ENCODE measurements around the gene ARHGAP44. TPM values are rescaled to one million over a fixed set of nuclear protein-coding genes. Genes with fewer than 3 reads are reported as not detected.

Gene ARHGAP44
- total and polyA plus RNA-seq, 2 of the 8 experiments (the other 6 are each of a cell fraction or from before 2014, with no cell fraction given) = 6.2 to 22.2 TPM

DNA sequence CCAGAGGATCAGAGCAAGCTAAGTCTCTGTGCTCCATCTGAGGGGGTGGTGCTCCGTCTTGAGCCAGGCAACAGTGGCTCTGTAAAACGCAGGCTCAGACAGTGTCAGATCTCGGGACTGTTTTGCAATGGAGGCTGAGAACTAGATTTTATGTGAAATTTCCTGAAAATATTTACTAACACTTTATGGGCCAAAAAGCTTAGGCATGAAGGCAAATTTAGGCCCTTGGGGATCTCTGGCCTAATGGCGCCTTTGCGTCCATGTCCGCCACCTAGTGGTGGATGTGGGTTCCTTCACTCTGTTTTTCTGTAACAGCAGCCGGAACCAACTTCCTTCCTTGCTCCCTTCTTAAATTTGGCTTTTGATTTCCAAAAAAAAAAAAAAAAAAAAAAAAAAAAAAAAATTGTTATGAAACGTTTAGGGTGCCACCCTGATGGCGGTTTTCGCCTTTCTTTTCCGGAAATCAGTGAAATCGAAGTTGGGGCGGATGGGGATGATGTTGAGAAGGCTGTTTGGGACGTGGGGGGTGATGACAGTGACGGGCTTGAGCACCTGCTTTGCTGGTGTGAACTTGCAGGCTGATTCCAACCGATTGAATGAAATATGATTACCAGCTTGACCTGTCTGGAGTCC, 242.5 kb downstream of the ARHGAP44 start:
- Histone ChIP-seq H2AK5ac (ENCODE audit: low read depth, low read length) (no peak overlapping the region), H3K9me3 (ENCODE audit: insufficient read depth in 2 of 2, low read depth in 1 of 2, low read length in 1 of 2) (no peaks in the 10 kb centered on the region; a peak in 1 of 4 replicates), H3K36me3 (ENCODE audit: control insufficient read depth in 2 of 4, insufficient read depth in 4 of 4, low read length in 3 of 4) (no peaks in the 10 kb centered on the region), H3K18ac (ENCODE audit: extremely low read depth, low read length) (no peak overlapping the region), H3K79me1 (ENCODE audit: low read depth, low read length) (no peaks in the 10 kb centered on the region), H3K27ac (ENCODE audit: low read depth, low read length) (no peak overlapping the region), H2BK120ac (replicated peaks; ENCODE audit: low read depth, low read length) (no peak overlapping the region), H4K91ac (replicated peaks; ENCODE audit: insufficient read length, low read length) (no peak overlapping the region), H3K27me3 (replicated peaks in 1 of 4; ENCODE audit: control insufficient read depth in 3 of 4, extremely low read depth in 1 of 4, insufficient read depth in 3 of 4, low read length in 3 of 4) (no peaks in the 10 kb centered on the region), H3K4ac (replicated peaks; ENCODE audit: insufficient read length, low read depth, low read length) (no peak overlapping the region), H3K4me2 (ENCODE audit: insufficient read depth in 1 of 2, low read depth in 2 of 2, low read length in 2 of 2) (no peak overlapping the region), H2BK12ac (ENCODE audit: low read depth, low read length) (no peak overlapping the region; the same call in 1 of the 2 replicates), H3K56ac (replicated peaks; ENCODE audit: insufficient read length, low read depth, low read length) (no peak overlapping the region), H3K14ac (ENCODE audit: insufficient read length) (no peak overlapping the region), H3K23ac (ENCODE audit: insufficient read length) (no peak overlapping the region), H3K4me1 (replicated peaks in 1 of 4; ENCODE audit: control insufficient read depth in 3 of 4, insufficient read depth in 4 of 4, low read length in 3 of 4) (no peaks in the 10 kb centered on the region), H2AFZ (ENCODE audit: low read length) (peak overlapping the region; percentile 80), H2BK15ac (ENCODE audit: low read length) (peak overlapping the region; percentile 65; the same call in 1 of the 2 replicates), H3K9ac (replicated peaks in 1 of 4; ENCODE audit: extremely low read depth in 1 of 4, low read depth in 3 of 4, low read length in 3 of 4) (no peak overlapping the region; a peak in 2 of 7 replicates), H4K20me1 (replicated peaks in 1 of 2; ENCODE audit: control insufficient read depth in 1 of 2, insufficient read depth in 2 of 2, low read length in 2 of 2) (no peaks in the 10 kb centered on the region), H2BK20ac (ENCODE audit: low read length) (no peak overlapping the region), H3K79me2 (ENCODE audit: control insufficient read depth in 1 of 2, insufficient read depth in 2 of 2, low read length in 2 of 2) (no peaks in the 10 kb centered on the region), H2BK5ac (ENCODE audit: low read depth, low read length) (no peak overlapping the region), H4K5ac (ENCODE audit: insufficient read length, low read depth, low read length) (no peak overlapping the region), H4K8ac (ENCODE audit: extremely low read depth, insufficient read depth, low read length) (no peak overlapping the region; the same call in 1 of the 2 replicates), H3K23me2 (ENCODE audit: low read depth, low read length) (no peaks in the 10 kb centered on the region), H3K4me3 (ENCODE audit: extremely low read depth in 1 of 4, insufficient read depth in 2 of 4, low read depth in 3 of 4, low read length in 4 of 4) (no peak overlapping the region)
- WGBS, 2 experiments (ENCODE audit: extremely low coverage in 1 of 2, insufficient coverage in 1 of 2, insufficient read length in 1 of 2, insufficient replicate concordance in 2 of 2, low coverage in 1 of 2, low lambda C conversion rate in 2 of 2, missing lambda C conversion rate in 1 of 2) = 48% methylated on average over 14 of the region's 16 CpGs; no CpG with 5 or more reads in 1 of the 2 experiments
- ChIA-PET CTCF (ENCODE audit: partially characterized antibody) (interaction anchor here (0.5 to 6.2 kb wide), 39 partner anchors 9 to 1166 kb away, joined by 3 to 52 read pairs (median 4); partner anchors contain the start of gene ELAC2), POLR2A (ENCODE audit: partially characterized antibody) (interaction anchor here (0.7 to 1.7 kb wide), 2 partner anchors 14 to 1174 kb away, joined by 6 to 7 read pairs; partner anchors contain the start of gene ELAC2)
- peak; percentile 82 for FAIRE-seq
- DNase-seq (ENCODE audit: low read depth in 1 of 2, low spot score in 2 of 2) = peak in 1 of 2 experiments; percentile 66
- TF ChIP-seq YY1 (IDR thresholded peaks at IDR 0.05; ENCODE audit: low read depth, low read length) = peak; percentile 91
- TF ChIP-seq, protein P1, sequence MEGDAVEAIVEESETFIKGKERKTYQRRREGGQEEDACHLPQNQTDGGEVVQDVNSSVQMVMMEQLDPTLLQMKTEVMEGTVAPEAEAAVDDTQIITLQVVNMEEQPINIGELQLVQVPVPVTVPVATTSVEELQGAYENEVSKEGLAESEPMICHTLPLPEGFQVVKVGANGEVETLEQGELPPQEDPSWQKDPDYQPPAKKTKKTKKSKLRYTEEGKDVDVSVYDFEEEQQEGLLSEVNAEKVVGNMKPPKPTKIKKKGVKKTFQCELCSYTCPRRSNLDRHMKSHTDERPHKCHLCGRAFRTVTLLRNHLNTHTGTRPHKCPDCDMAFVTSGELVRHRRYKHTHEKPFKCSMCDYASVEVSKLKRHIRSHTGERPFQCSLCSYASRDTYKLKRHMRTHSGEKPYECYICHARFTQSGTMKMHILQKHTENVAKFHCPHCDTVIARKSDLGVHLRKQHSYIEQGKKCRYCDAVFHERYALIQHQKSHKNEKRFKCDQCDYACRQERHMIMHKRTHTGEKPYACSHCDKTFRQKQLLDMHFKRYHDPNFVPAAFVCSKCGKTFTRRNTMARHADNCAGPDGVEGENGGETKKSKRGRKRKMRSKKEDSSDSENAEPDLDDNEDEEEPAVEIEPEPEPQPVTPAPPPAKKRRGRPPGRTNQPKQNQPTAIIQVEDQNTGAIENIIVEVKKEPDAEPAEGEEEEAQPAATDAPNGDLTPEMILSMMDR (IDR thresholded peaks at IDR 0.05; ENCODE audit: control extremely low read depth in 1 of 3, insufficient read depth in 1 of 3, low read depth in 1 of 3, low read length in 3 of 3) = peak; percentile 63 to 83 (median 74)
- TF ChIP-seq PHF8 (conservative IDR thresholded peaks at IDR 0.05; ENCODE audit: low read depth, low read length) = no peak
- TF ChIP-seq, protein P2, sequence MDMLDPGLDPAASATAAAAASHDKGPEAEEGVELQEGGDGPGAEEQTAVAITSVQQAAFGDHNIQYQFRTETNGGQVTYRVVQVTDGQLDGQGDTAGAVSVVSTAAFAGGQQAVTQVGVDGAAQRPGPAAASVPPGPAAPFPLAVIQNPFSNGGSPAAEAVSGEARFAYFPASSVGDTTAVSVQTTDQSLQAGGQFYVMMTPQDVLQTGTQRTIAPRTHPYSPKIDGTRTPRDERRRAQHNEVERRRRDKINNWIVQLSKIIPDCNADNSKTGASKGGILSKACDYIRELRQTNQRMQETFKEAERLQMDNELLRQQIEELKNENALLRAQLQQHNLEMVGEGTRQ (IDR thresholded peaks at IDR 0.05; ENCODE audit: low read length) = no peak
- peak; percentile 34 to 39; a peak in 2 of 4 replicates for TF ChIP-seq RAD21 (IDR thresholded peaks at IDR 0.05 in 1 of 2, conservative IDR thresholded peaks at IDR 0.05 in 1 of 2; ENCODE audit: low read depth in 2 of 2, low read length in 2 of 2)
- TF ChIP-seq SIX5 (IDR thresholded peaks at IDR 0.05; ENCODE audit: low read depth, low read length) = no peak

Data from H1 (cell line).